HepG2 (cell line): Measurements from ENCODE around the gene NRBF2. TPM values are rescaled to one million over a fixed set of nuclear protein-coding genes. Genes with fewer than 3 reads are reported as not detected.

Experiments
- ADNP ChIP-seq: sonication (generic); formaldehyde crosslinking; IDR thresholded peaks from 2 replicates; pipeline ENCODE4 v1.4.0; 2020; ENCODE audit warnings: missing genetic modification reagents
- ATRX ChIP-seq: sonication (generic); formaldehyde crosslinking; IDR thresholded peaks from 2 replicates; pipeline ENCODE4 v1.4.0; 2020; ENCODE audit warnings: missing genetic modification reagents, borderline replicate concordance
- BATF2 ChIP-seq: sonication (generic); formaldehyde crosslinking; IDR thresholded peaks from 2 replicates; pipeline ENCODE4 v1.8.0; 2022; ENCODE audit warnings: mild to moderate bottlenecking, missing genetic modification reagents, moderate library complexity
- BCL3 ChIP-seq: sonication (generic); formaldehyde crosslinking; IDR thresholded peaks from 2 replicates; pipeline ENCODE4 v1.5.1; 2020; ENCODE audit warnings: mild to moderate bottlenecking, missing genetic modification reagents, moderate library complexity
- MIER2 ChIP-seq: IDR thresholded peaks from 2 replicates; pipeline ENCODE4 v1.6.1; 2016; ENCODE audit warnings: missing biosample characterization, missing genetic modification reagents
- MIER3 ChIP-seq: IDR thresholded peaks from 2 replicates; pipeline ENCODE4 v1.6.1; 2016; ENCODE audit warnings: missing compliant biosample characterization, borderline replicate concordance
- NCOA5 ChIP-seq: sonication (generic); formaldehyde crosslinking; IDR thresholded peaks from 2 replicates; pipeline ENCODE4 v1.4.0; 2020; ENCODE audit warnings: missing genetic modification reagents
- POLR2G ChIP-seq: fragments of 200-400 bp; formaldehyde crosslinking; IDR thresholded peaks from 2 replicates; pipeline ENCODE4 v1.6.1; 2018; ENCODE audit warnings: mild to moderate bottlenecking, low read depth, low read length, moderate library complexity
- SMAD9 ChIP-seq: sonication (generic); formaldehyde crosslinking; IDR thresholded peaks from 2 replicates; pipeline ENCODE4 v1.5.1; 2020; ENCODE audit warnings: mild to moderate bottlenecking, missing genetic modification reagents
- SMC3 ChIP-seq: IDR thresholded peaks from 2 replicates; pipeline ENCODE4 v1.6.1; 2011; ENCODE audit warnings: low read length, improper control_type of control experiment
- TEAD3 ChIP-seq: optimal IDR thresholded peaks from 2 replicates; pipeline ENCODE3; 2016; ENCODE audit warnings: borderline replicate concordance
- ZNF570 ChIP-seq: sonication (generic); formaldehyde crosslinking; IDR thresholded peaks from 2 replicates; pipeline ENCODE4 v1.4.0; 2020; ENCODE audit warnings: mild to moderate bottlenecking, missing genetic modification reagents, borderline replicate concordance
- ZNF598 ChIP-seq: sonication (generic); formaldehyde crosslinking; IDR thresholded peaks from 2 replicates; pipeline ENCODE4 v1.5.1; 2020; ENCODE audit warnings: mild to moderate bottlenecking, missing genetic modification reagents, borderline replicate concordance
- ZNF672 ChIP-seq: sonication (generic); formaldehyde crosslinking; IDR thresholded peaks from 2 replicates; pipeline ENCODE4 v1.8.1; 2022; ENCODE audit warnings: missing genetic modification reagents
- ZNF792 ChIP-seq: IDR thresholded peaks from 2 replicates; pipeline ENCODE4 v1.6.1; 2016
- polyA plus RNA-seq, 8 experiments: library from polyadenylated mRNA; depleted of rRNA in 3 of 8; stranded (reverse) in 7 of 8; unstranded in 1 of 8; fragments of >200 nt; fragmentation: Illumina TruSeq in 4 of 8; extraction: Trizol in 4 of 8; gene quantifications; 2 replicates each; pipeline versions ENCODE4 v1.2.1 to v1.2.3, GENCODE V29; 2011 to 2016; ENCODE audit warnings: low read depth in 4 of 8, missing spikeins in 1 of 8, mixed read lengths in 1 of 8; ENCODE audit not compliant: insufficient read depth in 1 of 8
- total RNA-seq, 5 experiments: library from RNA; depleted of rRNA; stranded (reverse); fragments of >200 nt; fragmentation: Illumina TruSeq; extraction: Trizol; gene quantifications; 2 replicates each; pipeline ENCODE4 v1.2.3, GENCODE V29; 2016; ENCODE audit warnings: low read depth in 1 of 5
- TF ChIP-seq, protein P1 (sequence below): sonication (generic); formaldehyde crosslinking; IDR thresholded peaks from 2 replicates; pipeline ENCODE4 v1.4.0; 2020; ENCODE audit warnings: missing genetic modification reagents, borderline replicate concordance
- TF ChIP-seq, protein P2 (sequence below): sonication (generic); formaldehyde crosslinking; IDR thresholded peaks from 2 replicates; pipeline ENCODE4 v1.8.1; 2023; ENCODE audit warnings: mild to moderate bottlenecking, moderate library complexity, missing genetic modification reagents

The NRBF2 gene
- total and polyA plus RNA-seq, 2 of the 13 experiments (the other 11 are each of a cell fraction or from before 2014, with no cell fraction given), result 20.0 to 28.4 TPM

DNA sequence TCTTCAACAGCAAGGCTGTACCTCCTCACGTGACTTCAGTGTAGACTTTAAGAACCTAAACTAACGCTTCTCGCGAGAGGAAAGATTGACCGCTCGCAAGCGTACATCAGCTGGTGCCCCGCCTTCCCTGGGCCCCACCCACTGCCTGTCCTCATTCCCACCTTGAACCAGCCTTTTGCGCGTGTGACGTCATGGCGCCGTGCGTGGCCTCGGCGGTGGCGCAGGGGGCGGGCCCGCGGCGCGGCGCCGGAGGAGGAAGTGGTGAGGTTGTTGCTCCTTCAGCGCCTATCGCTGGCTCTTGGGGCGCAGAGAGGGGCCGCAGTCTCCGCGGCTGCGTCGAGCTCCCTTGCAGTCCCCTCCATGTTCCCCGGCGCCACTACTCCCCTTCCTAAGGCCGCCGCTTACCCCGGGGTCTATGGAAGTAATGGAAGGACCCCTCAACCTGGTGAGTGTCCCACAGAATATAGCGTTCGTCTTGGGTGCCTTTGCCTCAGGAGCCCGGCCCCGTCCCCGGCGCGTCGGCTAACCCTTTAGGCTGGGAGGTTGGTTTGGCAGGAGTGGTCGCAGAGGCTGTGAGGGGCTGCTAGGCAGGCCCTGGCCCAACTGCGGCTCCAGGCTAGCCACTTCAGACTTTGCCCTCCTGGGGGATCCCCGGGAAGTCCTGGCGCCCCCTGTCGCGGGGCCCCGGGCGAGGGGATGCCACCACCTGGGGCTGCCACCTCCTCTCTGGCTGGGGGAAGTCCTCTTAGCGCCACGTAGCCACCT lies at the start of gene NRBF2 (continued):
- peak; percentile 77; the same call in 1 of the 2 replicates for TF ChIP-seq BATF2 (CRISPR knock-in tag)
- no peak for TF ChIP-seq ATRX (CRISPR knock-in tag)
- peak; percentile 74 for TF ChIP-seq TEAD3 (CRISPR knock-in tag)
- TF ChIP-seq SMAD9 (CRISPR knock-in tag), result no peak
- TF ChIP-seq, protein P1, sequence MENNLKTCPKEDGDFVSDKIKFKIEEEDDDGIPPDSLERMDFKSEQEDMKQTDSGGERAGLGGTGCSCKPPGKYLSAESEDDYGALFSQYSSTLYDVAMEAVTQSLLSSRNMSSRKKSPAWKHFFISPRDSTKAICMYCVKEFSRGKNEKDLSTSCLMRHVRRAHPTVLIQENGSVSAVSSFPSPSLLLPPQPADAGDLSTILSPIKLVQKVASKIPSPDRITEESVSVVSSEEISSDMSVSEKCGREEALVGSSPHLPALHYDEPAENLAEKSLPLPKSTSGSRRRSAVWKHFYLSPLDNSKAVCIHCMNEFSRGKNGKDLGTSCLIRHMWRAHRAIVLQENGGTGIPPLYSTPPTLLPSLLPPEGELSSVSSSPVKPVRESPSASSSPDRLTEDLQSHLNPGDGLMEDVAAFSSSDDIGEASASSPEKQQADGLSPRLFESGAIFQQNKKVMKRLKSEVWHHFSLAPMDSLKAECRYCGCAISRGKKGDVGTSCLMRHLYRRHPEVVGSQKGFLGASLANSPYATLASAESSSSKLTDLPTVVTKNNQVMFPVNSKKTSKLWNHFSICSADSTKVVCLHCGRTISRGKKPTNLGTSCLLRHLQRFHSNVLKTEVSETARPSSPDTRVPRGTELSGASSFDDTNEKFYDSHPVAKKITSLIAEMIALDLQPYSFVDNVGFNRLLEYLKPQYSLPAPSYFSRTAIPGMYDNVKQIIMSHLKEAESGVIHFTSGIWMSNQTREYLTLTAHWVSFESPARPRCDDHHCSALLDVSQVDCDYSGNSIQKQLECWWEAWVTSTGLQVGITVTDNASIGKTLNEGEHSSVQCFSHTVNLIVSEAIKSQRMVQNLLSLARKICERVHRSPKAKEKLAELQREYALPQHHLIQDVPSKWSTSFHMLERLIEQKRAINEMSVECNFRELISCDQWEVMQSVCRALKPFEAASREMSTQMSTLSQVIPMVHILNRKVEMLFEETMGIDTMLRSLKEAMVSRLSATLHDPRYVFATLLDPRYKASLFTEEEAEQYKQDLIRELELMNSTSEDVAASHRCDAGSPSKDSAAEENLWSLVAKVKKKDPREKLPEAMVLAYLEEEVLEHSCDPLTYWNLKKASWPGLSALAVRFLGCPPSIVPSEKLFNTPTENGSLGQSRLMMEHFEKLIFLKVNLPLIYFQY (CRISPR knock-in tag), result no peak
- peak; percentile 95 for TF ChIP-seq POLR2G
- peak; percentile 33; the same call in 1 of the 2 replicates for TF ChIP-seq ZNF598 (CRISPR knock-in tag)
- TF ChIP-seq BCL3 (CRISPR knock-in tag), result peak; percentile 60; the same call in 1 of the 2 replicates
- peak; percentile 40; the same call in 1 of the 2 replicates for TF ChIP-seq MIER3
- no peak for TF ChIP-seq NCOA5
- no peak for TF ChIP-seq MIER2 (CRISPR knock-in tag)
- no peak for TF ChIP-seq ADNP (CRISPR knock-in tag)
- TF ChIP-seq, protein P2, sequence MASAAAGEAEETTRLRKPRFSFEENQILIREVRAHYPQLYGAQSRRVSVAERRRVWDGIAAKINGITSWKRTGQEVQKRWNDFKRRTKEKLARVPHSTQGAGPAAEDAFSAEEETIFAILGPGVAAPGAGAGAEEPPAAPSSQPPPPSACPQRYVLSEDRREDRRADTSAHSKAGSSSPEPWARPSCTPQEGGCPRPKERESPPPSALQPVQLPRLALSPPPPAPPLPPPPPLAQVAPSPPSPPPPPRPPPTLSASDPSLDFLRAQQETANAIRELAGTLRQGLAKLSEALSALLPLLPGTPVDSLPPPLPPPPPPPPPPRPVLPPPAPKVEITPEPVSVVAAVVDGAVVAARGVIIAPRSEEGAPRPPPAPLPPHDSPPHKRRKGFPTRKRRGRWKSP, result peak; percentile 87
- TF ChIP-seq ZNF570 (CRISPR knock-in tag), result no peak
- TF ChIP-seq ZNF792 (CRISPR knock-in tag), result peak; percentile 80; the same call in 1 of the 2 replicates
- TF ChIP-seq SMC3, result no peak
- no peak for TF ChIP-seq ZNF672 (CRISPR knock-in tag)
